ENCODE measurements around the gene RMND5B. TPM values are rescaled to one million over a fixed set of nuclear protein-coding genes. Genes with fewer than 3 reads are reported as not detected.

RMND5B gene
- total RNA-seq, 6 experiments from 2014 or later = 18.2 to 23.3 (median 21.9) TPM

GRCh38 chr5:178090856-178091255 lies 40.0 kb upstream of the RMND5B start:
- Mint-ChIP-seq H3K36me3 (ENCODE audit: low read depth) (peaks cover 5% of the 10 kb centered on the region; the same call in 1 of the 2 replicates), H3K4me1 (ENCODE audit: low read depth) (no peaks in the 10 kb centered on the region), H3K27me3 (ENCODE audit: insufficient read depth) (peaks cover 9% of the 10 kb centered on the region), H3K9me3 (peaks cover 18% of the 10 kb centered on the region), H3K4me3 (no peak overlapping the region), H3K27ac (no peak overlapping the region)
- DNase-seq = no peak
- TF ChIP-seq, protein P1, sequence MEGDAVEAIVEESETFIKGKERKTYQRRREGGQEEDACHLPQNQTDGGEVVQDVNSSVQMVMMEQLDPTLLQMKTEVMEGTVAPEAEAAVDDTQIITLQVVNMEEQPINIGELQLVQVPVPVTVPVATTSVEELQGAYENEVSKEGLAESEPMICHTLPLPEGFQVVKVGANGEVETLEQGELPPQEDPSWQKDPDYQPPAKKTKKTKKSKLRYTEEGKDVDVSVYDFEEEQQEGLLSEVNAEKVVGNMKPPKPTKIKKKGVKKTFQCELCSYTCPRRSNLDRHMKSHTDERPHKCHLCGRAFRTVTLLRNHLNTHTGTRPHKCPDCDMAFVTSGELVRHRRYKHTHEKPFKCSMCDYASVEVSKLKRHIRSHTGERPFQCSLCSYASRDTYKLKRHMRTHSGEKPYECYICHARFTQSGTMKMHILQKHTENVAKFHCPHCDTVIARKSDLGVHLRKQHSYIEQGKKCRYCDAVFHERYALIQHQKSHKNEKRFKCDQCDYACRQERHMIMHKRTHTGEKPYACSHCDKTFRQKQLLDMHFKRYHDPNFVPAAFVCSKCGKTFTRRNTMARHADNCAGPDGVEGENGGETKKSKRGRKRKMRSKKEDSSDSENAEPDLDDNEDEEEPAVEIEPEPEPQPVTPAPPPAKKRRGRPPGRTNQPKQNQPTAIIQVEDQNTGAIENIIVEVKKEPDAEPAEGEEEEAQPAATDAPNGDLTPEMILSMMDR (IDR thresholded peaks at IDR 0.05) = no peak

GRCh38 chr5:178093134-178093533 lies 37.7 kb upstream of the RMND5B start:
- Mint-ChIP-seq H3K36me3 (ENCODE audit: low read depth) (peaks cover 10% of the 10 kb centered on the region; the same call in 1 of the 2 replicates), H3K27ac (no peak overlapping the region), H3K27me3 (ENCODE audit: insufficient read depth) (peaks cover 10% of the 10 kb centered on the region), H3K4me1 (ENCODE audit: low read depth) (no peaks in the 10 kb centered on the region), H3K9me3 (peaks cover 23% of the 10 kb centered on the region), H3K4me3 (no peak overlapping the region)
- TF ChIP-seq, protein P1 (IDR thresholded peaks at IDR 0.05) = no peak
- no peak for DNase-seq

DNA sequence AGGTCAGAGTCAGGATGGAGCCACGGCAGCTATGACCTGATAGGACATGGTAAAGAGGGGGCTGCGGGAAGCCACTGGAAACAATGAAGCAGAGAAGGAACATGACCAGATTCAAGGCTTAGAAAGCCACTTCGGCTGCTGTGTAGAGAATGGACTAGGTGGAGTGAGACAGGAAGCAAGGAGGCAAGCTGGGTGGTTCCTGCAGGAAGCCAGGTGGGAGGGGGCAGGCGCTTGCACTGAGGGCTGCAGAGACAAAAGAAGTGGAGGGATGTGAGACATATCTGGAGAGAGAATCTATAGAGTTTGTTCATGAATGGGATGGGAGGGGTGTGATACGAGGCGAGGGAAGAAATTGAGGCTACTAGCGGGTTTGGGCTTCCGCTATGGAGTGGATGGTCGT lies 36.5 kb upstream of the RMND5B start:
- peaks cover 23% of the 10 kb centered on the region for H3K9me3 Mint-ChIP-seq
- no peaks in the 10 kb centered on the region for H3K4me1 Mint-ChIP-seq (ENCODE audit: low read depth)
- no peak overlapping the region for H3K4me3 Mint-ChIP-seq
- peaks cover 10% of the 10 kb centered on the region for H3K27me3 Mint-ChIP-seq (ENCODE audit: insufficient read depth)
- H3K27ac Mint-ChIP-seq = no peak overlapping the region
- TF ChIP-seq, protein P1 (IDR thresholded peaks at IDR 0.05) = no peak
- no peak for DNase-seq
- peaks cover 10% of the 10 kb centered on the region; the same call in 1 of the 2 replicates for H3K36me3 Mint-ChIP-seq (ENCODE audit: low read depth)

DNA sequence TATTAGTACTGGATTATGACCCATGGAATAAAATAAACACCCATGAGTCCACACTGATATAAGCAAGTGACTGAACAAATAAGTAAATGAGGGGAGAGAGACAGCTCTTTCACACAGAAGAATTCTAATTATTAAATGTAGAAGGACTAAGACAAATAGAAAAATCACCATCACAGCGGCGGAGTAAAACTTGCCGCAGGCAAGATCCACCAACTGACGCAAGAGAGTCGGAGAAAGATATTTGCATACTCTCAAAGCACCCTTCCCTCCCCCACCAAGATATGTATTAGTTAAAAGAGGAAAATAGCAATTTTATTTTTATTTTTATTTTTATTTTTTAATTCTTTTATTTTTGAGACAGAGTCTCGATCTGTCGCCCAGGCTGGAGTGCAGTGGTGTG lies 32.1 kb upstream of the RMND5B start:
- DNase-seq = no peak
- Mint-ChIP-seq H3K9me3 (peaks cover 15% of the 10 kb centered on the region), H3K4me1 (ENCODE audit: low read depth) (no peaks in the 10 kb centered on the region), H3K27me3 (ENCODE audit: insufficient read depth) (peaks cover 5% of the 10 kb centered on the region), H3K4me3 (no peak overlapping the region), H3K36me3 (ENCODE audit: low read depth) (peaks cover 5% of the 10 kb centered on the region; the same call in 1 of the 2 replicates), H3K27ac (no peak overlapping the region)
- TF ChIP-seq, protein P1 (IDR thresholded peaks at IDR 0.05) = no peak

- Mint-ChIP-seq H3K27me3 (ENCODE audit: insufficient read depth) (peaks cover 16% of the 10 kb centered on the region), H3K4me3 (no peak overlapping the region), H3K27ac (no peak overlapping the region), H3K4me1 (ENCODE audit: low read depth) (no peaks in the 10 kb centered on the region), H3K36me3 (ENCODE audit: low read depth) (no peaks in the 10 kb centered on the region), H3K9me3 (no peaks in the 10 kb centered on the region)
- TF ChIP-seq, protein P1 (IDR thresholded peaks at IDR 0.05) = no peak
- DNase-seq = no peak
These were observed 27.2 kb upstream of the RMND5B start for GRCh38 chr5:178103612-178104011.

- H3K4me1 Mint-ChIP-seq (ENCODE audit: low read depth) = no peaks in the 10 kb centered on the region
These were observed 26.3 kb upstream of the RMND5B start for GRCh38 chr5:178104492-178104891.

More at GRCh38 chr5:178104492-178104891, 26.3 kb upstream of the RMND5B start:
- no peak overlapping the region for H3K4me3 Mint-ChIP-seq
- H3K36me3 Mint-ChIP-seq (ENCODE audit: low read depth) = no peaks in the 10 kb centered on the region
- DNase-seq = no peak
- H3K27ac Mint-ChIP-seq = no peak overlapping the region
- H3K27me3 Mint-ChIP-seq (ENCODE audit: insufficient read depth) = peaks cover 17% of the 10 kb centered on the region
- no peaks in the 10 kb centered on the region for H3K9me3 Mint-ChIP-seq
- TF ChIP-seq, protein P1 (IDR thresholded peaks at IDR 0.05) = no peak

Measured in HFFc6 (cell line).